ENCODE data around the gene SIVA1.

The SIVA1 gene

DNA sequence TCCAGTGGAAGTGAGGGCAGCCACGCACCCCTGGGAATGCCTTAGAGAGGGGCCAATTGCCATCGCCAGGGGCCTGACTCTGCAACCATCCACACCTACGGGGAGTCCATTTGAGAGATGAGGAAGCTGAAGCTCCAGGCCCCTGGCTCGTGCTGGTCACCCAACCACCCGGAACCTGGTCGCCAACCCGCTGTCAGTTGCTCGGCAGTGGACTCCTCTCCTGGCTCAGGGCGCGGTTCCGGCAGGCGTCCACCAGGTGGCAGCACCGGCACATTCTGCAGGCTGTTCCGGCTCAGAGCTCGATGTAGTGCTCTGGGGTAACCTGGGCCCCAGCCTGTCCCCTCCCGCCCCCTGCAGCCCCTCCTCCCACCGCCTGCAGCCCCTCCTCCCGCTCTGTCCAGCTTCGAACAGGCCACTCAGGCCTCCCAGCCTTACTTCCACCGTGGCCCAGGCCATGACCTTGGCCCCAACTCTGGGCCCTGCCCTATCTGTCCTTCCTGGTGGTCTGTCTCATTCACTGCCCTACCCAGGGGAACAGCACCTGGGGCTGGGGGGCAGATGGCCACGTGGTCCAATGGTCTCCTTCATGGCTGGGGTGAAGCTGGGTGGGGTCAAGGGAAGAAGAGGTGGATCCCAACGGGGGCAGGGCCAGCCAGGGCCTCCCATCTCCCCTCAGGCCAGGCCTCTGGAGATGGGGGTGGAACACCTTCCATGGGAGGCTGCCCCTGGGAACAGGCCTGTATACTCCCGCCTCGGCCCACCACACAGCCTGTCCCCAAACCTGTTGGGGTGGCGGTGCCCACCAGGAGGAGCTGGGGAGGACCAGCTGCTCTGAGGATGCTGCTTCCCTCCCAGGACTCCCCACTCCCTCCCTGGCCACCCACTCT lies 15.7 kb downstream of the SIVA1 start:
- TF ChIP-seq, protein P1, sequence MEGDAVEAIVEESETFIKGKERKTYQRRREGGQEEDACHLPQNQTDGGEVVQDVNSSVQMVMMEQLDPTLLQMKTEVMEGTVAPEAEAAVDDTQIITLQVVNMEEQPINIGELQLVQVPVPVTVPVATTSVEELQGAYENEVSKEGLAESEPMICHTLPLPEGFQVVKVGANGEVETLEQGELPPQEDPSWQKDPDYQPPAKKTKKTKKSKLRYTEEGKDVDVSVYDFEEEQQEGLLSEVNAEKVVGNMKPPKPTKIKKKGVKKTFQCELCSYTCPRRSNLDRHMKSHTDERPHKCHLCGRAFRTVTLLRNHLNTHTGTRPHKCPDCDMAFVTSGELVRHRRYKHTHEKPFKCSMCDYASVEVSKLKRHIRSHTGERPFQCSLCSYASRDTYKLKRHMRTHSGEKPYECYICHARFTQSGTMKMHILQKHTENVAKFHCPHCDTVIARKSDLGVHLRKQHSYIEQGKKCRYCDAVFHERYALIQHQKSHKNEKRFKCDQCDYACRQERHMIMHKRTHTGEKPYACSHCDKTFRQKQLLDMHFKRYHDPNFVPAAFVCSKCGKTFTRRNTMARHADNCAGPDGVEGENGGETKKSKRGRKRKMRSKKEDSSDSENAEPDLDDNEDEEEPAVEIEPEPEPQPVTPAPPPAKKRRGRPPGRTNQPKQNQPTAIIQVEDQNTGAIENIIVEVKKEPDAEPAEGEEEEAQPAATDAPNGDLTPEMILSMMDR (conservative IDR thresholded peaks at IDR 0.05) = peak; percentile 93
- no peak overlapping the region for H3K27ac ChIP-seq

DNA sequence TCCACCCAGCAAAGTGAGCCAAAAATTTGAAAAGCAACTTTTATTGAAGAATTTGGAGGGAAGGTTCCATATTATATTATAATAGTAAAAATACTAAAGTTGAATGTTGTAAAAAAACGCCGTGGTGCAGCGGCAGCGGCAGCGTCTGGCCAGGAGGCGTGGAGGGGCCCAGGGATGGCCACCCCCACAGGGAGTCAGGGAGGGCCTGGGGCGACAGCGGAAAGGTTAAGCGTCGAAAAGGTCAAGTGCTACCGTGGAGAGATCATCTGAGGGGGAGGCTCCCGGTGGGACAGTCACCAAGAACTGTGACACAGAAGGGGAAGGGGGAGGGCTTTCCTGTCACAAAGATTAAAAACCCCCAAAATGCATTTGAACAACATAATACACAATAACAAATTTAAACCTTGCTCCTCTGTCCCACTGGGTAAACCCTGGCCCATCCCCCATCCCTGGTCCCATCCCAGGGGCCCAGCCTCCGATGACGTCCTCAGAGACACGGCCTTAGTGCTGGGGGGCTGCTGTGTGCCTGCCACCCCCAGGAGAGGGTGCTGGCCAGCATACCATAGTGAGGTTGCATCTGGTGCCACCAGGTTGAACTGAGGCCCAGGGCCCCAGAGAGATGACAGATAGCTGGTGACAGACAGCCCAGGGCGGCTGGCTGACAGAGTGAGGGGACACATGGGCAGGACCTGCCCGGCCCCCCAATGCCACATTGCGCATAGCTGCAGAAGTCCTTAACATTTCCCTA lies 16.6 kb downstream of the SIVA1 start:
- TF ChIP-seq, protein P1 (conservative IDR thresholded peaks at IDR 0.05) = no peak
- no peak overlapping the region for H3K27ac ChIP-seq

DNA sequence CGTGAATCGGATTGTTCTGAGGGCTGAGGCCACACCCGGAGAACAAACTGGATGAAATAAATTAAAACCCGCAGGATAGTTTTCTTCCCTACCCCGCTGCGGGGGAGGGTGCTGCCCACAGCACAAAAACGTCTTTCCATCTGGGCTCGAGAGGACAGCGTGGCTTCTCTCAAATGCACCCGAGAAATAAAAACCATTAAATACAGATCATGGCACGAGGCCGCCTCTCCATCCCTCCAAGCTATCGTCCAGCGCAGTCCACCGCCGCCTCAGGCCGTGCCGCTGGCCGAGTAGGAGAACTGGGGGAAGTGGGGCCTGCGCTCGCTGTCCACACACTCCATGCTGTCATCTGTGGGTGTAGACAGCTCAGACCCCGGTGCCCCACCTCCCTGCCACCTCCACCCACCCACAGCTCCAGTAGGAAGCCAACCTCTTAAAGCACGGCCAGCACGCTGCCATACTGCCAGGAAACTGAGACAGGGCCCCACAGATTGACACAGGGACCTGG lies 17.2 kb downstream of the SIVA1 start:
- TF ChIP-seq, protein P1 (conservative IDR thresholded peaks at IDR 0.05) = no peak
- no peak overlapping the region for H3K27ac ChIP-seq

DNA sequence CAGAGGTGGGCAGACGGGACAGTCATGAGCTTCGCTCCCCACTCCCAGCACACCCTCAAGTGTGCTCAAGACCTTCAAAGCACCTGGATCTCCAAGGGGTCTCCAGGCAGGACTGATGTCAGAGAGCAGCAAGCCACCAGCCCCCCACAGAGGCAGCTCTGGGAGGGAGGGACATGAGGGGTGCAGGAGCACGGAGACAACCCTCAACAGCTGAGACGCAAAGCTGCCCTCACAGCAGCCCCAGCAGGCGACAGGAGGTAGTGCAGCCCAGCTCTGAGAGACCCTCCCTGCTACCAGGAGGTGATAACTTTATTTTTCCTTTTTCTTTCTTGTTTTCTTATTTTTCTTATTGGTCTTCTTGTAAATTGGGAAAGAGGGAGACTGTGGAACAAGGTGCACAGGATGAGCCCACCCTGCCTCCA lies 17.9 kb downstream of the SIVA1 start:
- TF ChIP-seq, protein P1 (conservative IDR thresholded peaks at IDR 0.05) = peak; percentile 40
- no peak overlapping the region for H3K27ac ChIP-seq

DNA sequence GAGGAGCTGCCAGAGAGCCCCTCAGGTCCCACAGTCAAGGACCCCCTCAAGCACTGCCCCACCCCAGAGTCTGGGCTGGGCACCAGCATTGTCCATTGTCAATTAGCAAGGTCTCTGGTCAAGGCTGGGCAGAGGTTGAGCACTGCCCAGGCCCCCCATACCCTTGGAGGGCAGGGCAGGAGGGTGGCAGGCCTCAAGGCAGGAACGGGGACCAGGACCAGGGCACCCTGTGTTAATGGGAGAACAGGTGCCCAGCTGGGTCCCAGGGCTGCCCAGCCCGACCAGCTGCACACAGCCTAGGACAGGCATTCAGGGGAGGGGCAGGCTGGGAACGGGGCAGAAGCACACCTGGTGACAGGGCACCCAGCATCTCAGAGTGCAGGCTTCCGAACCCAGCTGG lies 18.4 kb downstream of the SIVA1 start:
- no peak overlapping the region for H3K27ac ChIP-seq
- TF ChIP-seq, protein P1 (conservative IDR thresholded peaks at IDR 0.05) = no peak

DNA sequence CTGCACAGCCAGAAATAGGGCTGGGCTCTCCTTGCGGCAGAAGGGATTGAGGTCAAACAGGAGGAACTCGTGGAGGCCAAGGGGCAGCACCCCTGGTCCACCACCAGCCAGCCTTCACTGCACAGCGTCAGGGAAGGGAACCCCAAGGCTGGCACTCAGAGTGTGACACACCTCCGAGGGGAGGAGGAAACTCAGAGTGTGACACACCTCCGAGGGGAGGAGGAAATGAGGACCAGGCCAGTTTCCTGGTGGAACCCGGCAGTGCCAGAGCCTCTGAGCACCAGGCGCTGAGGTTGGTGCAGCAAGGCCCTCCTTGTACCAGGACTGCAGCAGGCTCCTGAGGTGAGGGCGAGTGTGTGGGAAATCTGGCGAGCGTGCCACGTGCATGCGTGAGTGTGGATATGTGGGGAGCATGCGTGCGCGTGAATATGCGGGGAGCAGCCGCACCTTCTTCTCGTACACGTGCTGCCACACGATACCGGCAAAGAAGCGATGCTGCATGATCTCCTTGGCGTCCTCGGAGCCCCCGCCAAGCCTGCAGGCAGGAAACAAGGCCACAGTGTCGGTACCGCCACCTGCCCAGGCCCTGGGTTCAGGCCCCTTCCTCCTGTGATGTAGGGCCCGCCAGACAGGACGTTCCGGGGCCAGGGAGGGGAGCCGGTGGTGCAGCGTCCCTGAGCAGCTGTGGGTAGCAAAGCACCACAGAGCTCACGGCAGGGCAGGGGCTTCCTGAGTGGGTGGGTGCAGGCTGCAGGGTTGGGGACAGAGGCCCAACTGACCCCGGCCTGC lies 19.2 kb downstream of the SIVA1 start:
- H3K27ac ChIP-seq = no peak overlapping the region
- TF ChIP-seq, protein P1 (conservative IDR thresholded peaks at IDR 0.05) = no peak
